ENCODE measurements around the gene ELP4.

ELP4 gene

GRCh38 chr11:31813391-31814175, 304.0 kb downstream of the ELP4 start:
- peak in 2 of 3 experiments; percentile 58 to 59 for DNase-seq

GRCh38 chr11:31814176-31814868, 304.8 kb downstream of the ELP4 start:
- peak in 2 of 3 experiments; percentile 58 for DNase-seq

GRCh38 chr11:31815711-31816467, 306.3 kb downstream of the ELP4 start:
- peak in 1 of 3 experiments; percentile 47 for DNase-seq

- DNase-seq = peak in 2 of 3 experiments; percentile 53 to 82
Observed at GRCh38 chr11:31816468-31817053, 307.0 kb downstream of the ELP4 start.

GRCh38 chr11:31817054-31817620, 307.6 kb downstream of the ELP4 start:
- DNase-seq = peak in 2 of 3 experiments; percentile 73 to 80

- DNase-seq = peak in 1 of 3 experiments; percentile 64
Observed at GRCh38 chr11:31817621-31818424, 308.3 kb downstream of the ELP4 start.

GRCh38 chr11:31818425-31818755, 308.8 kb downstream of the ELP4 start:
- no peak for DNase-seq

GRCh38 chr11:31818874-31819331, 309.3 kb downstream of the ELP4 start:
- no peak for DNase-seq

GRCh38 chr11:31819621-31820437, 310.3 kb downstream of the ELP4 start:
- no peak for DNase-seq

GRCh38 chr11:31820438-31820818, 310.9 kb downstream of the ELP4 start:
- DNase-seq = no peak

- DNase-seq = no peak
Observed at GRCh38 chr11:31821235-31821764, 311.7 kb downstream of the ELP4 start.

GRCh38 chr11:31821766-31822165, 312.2 kb downstream of the ELP4 start:
- no peak for DNase-seq

GRCh38 chr11:31822175-31822926, 312.8 kb downstream of the ELP4 start:
- peak in 2 of 3 experiments; percentile 16 to 52 for DNase-seq

GRCh38 chr11:31822927-31823643, 313.5 kb downstream of the ELP4 start:
- DNase-seq = no peak

- DNase-seq = no peak
Observed at GRCh38 chr11:31823644-31824331, 314.2 kb downstream of the ELP4 start.

- no peak for DNase-seq
Observed at GRCh38 chr11:31824332-31824878, 314.8 kb downstream of the ELP4 start.

GRCh38 chr11:31824879-31825837, 315.6 kb downstream of the ELP4 start:
- DNase-seq = no peak
